Fibroblast of skin of right biceps (primary cell): ENCODE measurements around the gene KRT85.
A peak's percentile ranks its signal among the peaks of the same experiment; 100 is the strongest.
"Not testable (repeated sequence)": the region's sequence is repeated elsewhere in the genome, so short reads cannot be mapped to it uniquely, and the experiment has no call there.

ENCODE experiments used
- DNase-seq: peaks from one replicate; pipeline ENCODE4 v3.0.0-alpha.2; 2013

The KRT85 gene

GRCh38 chr12:52366738-52367485, at the start of gene KRT85:
KRT85 (minus strand) TSS chr12:52367481; CDS start chr12:52367405, 76 bp downstream.
- DNase-seq, result no peak

- DNase-seq, result no peak
Measured at GRCh38 chr12:52416795-52417194, 49.5 kb upstream of the KRT85 start.

DNA sequence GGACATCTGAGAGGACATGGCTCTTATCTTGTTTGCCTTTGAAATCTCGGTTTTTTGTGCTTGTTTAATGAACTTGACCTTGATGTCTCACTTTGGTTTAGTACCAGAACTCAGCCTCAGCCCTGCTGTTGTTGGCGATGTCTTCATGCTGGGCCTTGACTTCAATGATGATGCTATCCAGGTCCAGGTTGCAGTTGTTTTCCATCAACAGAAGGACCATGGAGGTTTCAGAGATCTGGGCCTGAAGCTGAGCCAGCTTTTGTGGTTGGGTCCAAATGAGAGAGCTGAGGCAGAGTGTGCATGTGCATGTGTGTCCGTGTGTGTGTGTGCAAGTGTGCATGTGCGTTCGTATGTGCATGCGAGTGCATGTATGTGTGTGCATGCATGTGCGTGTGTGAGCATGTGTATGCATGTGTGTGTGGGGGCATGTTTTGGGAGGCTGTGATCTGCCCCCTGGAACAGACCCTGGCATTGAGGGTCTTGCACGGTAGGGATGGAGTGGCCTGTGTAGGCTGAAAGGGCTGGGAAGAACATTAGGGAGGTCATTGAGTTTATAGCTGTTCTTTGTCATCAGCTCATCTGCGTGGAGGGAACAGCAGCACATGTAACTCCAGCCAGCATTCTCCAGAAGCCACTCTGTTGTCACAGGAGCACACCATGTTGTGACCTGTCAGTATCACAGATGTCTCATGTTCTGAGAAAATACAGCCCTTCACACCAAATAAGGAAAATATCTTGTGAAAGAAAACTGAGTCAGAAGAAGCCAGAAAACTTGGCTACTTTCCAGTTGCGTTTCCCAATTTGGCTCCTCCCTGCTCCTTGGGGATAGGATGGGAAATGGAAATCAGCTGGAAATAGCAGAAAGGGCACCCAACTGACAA, 48.8 kb upstream of the KRT85 start:
- peak; percentile 88 for DNase-seq

DNA sequence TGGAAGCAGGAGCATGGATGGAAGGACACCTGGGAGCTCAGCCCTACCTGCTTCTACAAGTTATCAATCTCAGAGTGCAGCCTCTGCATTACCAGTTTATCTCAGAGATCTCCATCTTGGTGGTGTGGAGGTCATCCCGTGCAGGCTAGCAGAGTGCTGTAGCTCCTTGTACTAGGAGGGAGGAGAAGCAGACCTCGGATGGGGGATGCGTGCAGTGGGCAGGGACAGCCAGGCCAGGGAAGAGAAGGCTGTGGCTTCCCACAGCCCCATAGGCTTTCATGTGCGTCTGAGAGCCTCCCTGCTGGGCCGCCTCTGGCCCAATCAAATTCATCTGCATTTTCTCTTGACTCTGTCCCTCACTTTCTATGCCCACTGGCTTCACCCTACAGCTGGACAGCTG, 47.7 kb upstream of the KRT85 start:
- no peak for DNase-seq

DNA sequence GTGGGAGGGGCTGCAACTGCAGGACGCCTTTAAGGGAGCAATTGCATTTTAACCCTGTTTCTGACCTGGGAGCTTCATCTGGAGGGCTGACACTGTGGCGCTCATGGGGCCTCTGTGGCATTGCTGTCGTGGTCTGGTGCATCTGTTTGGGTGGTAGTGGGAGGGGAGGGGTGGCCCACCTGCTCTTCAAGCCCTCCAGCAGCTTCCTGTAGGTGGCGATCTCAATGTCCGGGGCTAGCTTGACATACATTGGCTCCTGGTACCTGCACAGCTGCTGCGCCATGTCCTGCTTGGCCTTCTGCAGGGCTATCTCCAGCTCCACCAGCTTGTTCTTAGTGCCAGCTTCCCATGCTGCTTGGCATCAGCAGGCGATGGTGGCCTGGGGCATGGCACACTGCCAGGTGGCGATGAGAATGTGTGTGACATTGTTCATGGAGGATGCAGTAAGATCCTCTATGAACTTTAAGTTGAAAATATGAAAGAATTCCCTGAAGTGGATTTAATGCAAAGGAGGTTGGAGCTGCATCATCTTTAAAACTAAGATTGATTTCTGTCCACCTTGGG, 46.6 kb upstream of the KRT85 start:
- no peak for DNase-seq

DNA sequence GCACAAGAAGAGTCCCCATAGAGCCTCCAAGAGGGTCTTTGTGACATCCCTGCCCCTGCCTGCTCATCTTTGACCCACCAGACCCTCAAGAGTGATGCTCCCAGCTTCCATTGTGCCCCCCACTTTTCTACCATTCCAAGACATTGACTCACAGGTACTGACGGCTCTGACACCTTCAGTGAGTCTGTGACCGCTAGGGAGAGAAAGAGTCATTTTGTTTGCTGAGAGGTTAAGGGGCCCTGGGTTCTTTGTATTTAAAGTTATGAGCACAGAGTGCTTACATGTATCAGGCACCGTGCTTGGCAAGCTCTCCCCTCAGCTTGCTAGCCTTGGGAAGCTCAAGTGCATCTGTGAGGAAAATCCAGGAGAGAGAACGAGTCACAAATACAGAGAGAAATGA, 45.9 kb upstream of the KRT85 start:
- DNase-seq, result no peak

DNA sequence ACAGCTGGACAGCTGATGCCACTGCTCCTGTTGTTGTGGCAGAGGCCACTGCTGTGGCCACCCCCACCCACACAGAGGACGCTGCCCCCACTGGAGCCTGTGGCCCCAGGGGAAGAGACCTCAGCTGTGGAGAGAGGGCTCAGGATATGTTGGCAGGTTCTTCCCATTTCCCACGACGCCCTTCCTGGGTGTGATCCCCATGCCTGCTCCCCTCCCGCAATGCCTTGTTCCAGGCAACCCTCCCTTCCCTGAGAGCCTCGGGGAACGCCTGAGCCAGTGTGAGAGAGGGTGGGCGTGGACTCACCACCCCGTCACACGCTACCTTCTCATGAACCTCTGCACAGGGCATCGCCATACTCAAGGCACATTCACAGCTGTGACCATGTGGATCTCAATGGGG, 44.5 kb upstream of the KRT85 start:
- no peak for DNase-seq

- not testable (repeated sequence) for DNase-seq
Measured at GRCh38 chr12:52410589-52411248, 43.4 kb upstream of the KRT85 start.

GRCh38 chr12:52407918-52408317, 40.6 kb upstream of the KRT85 start:
- DNase-seq, result no peak

DNA sequence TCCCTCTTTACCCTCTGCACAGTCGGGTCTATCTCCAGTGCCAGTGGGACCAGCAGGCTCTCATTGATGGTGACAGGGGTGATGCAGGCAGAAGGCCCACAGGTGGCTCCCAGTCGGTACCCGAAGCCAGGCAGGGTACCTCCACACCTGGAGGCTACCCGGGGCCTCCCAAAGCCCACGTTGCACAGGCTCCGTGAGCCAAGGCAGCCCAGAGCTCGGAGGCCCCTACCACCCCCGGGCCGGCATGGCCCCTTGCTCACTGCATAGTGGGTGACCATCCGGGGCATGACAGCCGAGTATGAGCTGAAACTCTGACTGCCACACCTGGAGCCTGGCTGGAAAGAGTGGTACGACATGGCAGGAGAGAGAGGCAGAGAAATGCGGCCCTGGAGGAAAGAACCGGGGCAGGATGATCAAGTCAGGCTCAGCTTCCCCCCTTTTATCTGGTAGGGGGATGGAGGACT, 38.7 kb upstream of the KRT85 start, which contains the start of gene KRT82:
TSS of gene KRT82 (minus strand) at position 414 of the 464 bp plus-strand sequence. CDS start at position 356, 58 bp downstream.
- DNase-seq, result no peak

DNA sequence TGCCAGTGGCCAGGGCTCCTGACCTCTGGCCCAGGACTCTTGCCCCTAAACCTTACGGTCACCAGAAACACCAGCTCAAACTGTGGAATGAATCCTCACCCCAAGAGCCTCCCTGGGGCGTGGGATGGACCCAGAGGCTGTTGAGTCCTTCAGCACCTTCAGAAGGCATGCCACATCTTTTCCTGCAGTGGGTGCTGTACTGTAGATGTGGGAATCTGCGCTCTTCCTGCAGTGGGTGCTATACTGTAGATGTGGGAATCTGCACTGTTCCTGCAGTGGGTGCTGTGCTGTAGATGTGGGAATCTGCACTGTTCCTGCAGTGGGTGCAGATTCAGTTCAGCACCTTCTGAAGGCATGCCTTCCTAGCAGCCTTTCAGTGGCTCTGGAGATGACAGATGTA, 37.7 kb upstream of the KRT85 start:
- no peak for DNase-seq

DNA sequence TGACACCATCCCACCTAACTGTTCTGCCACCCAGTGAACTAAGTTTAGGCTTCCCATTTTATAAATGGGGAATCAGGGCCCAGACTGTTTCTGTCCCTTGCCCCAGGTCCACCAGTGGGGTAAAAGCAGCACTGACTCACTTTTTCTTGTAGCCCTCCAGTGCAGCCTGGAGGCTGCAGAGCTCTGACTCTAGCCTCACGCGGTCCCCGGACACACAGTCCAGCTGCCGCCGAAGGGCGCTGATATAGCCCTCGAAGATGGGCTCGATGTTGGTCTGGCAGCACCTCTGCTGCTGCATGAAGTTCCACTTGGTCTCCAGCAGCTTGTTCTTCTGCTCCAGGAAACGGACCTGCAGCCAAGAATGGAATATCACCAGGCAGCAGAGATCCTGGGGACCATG, 36.3 kb upstream of the KRT85 start:
- no peak for DNase-seq

GRCh38 chr12:52402873-52403540, 35.7 kb upstream of the KRT85 start:
- no peak for DNase-seq

DNA sequence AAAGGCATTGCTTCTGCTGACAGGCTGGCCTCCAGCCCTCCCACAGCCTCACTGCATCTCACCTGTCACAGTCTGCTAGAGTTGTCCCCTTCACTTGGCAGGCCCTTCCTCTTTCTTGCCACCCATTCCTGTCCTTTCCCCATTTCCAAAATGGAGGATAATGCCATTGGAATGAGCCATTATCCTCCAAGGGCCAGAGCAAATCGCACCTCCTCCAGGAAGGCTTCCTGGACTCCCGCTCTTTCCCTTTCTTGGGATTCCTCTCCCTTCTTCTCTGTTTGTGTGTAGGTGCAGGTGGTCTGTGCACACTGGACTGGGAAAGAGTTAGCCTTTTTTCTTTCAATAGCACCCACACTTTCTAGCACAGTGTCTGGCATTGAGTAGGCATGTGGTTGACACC, 35.1 kb upstream of the KRT85 start:
- no peak for DNase-seq

GRCh38 chr12:52401926-52402325, 34.6 kb upstream of the KRT85 start:
- no peak for DNase-seq

DNA sequence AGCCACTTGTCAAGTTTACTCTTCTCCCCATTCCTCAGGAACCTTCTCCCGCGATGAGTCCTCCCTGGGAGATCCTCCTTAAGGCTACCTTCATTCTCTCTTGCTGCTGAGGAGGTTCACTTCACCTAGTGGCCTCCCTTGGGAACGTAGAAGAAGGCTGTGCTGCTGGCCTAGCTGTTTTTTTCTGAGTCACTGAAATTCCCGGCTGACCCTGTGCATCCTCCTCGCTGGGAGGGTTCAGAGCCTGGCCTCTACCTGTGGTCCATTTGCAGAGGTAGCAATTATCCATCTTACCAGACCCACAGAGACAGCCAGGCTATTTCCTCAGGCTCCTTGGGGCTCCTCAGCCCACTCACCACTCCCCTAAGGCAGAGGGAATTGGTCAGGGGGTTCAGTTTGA, 34.2 kb upstream of the KRT85 start:
- no peak for DNase-seq

GRCh38 chr12:52400906-52401305, 33.6 kb upstream of the KRT85 start:
- no peak for DNase-seq

DNA sequence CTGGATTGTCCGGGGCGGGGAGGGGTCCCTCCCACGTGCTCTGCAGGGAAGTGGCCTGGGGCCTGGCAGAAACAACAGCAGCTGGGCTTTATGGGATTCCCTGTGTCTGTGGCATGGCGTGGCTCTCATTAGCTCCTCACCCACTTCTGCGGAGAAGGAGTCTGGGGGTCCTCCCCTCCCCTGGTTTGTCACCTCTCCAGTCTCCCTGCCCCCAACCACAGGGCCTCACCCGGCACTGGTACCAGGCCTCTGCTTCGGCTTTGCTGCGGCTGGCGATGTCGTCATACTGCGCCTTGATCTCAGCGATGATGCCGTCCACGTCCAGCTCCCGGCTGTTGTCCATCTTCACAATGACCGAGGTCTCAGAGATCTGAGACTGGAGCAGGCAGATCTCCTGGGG, 32.5 kb upstream of the KRT85 start:
- no peak for DNase-seq

DNA sequence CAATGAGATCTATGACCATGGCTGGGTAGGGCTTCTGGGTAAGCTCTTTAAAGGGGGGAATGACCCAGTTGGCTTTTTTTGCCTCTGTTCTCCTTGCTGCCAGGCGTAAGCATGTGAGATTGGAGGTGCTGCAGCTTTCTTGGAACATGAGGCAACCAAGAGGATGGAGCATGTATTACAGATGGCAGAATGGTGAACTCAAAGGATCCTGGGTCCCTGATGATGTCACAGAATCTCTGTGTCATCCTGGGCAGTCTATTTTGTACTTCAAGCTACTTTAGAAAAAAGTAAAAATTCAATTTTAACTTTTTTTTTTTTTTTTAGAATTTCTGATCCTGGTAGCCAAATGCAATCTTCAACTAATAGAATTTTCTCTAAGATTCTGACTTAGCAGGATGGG, 30.9 kb upstream of the KRT85 start:
- DNase-seq, result no peak

GRCh38 chr12:52396656-52397055, 29.4 kb upstream of the KRT85 start:
- DNase-seq, result no peak

DNA sequence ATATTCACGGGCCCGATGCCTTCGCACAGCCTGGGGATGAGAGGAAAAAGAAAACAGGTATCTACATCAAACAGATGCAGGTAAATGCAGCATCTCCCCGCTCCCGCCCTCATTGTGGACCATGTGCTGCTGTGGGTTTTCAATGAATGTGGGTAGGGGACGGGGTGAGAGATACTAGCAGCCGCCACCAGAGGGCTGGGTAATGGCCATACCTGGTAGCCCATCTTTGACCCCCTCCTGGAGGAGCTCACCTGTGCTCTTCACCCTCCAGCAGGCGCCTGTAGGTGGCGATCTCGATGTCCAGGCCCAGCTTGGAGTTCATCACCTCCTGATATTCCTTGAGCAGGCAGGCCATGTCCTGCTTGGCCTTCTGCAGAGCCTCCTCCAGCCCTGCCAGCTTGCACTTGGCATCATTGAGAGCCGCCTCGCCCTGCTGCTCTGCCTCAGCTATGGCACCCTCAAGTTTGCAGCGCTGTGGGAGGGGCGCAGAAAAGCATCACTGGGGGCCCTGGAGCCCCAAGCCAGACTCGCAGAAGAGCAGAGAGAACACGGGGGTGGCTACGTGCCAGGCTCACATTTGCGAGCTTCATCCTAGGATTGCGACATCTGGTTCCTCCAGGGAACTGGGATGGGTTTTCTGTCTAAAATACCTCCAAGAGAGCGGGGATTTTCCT, 28.6 kb upstream of the KRT85 start:
- peak; percentile 43 for DNase-seq

DNA sequence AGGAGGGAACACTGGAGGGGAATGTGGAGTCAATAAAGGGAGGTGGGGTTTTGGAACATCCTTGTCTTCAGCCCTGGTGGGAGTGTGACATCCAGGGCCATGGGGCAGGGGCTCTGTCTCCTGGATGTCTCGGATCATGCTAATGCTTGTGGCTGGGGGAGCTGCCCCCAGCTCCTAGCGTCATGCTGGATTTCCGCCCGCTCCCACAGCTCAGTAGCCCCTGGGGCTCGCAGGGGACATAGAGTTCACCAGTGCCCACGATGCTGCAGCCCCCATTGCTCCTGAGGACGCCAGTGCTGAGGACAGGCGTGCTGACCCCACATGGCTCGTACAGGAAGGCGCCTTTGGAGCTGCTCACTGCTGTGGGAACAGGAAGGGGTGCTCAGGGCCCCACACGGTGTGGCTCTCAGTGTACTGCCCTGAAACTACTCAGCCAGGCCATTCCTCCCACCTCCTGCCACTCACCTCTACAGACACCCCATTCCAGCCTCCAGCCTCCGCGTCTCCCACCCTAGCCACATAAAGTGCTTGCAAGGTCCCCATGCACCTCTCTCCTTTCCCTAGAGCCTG, 27.6 kb upstream of the KRT85 start:
- no peak for DNase-seq
